Measurements from ENCODE around the gene ENOSF1.

DNA sequence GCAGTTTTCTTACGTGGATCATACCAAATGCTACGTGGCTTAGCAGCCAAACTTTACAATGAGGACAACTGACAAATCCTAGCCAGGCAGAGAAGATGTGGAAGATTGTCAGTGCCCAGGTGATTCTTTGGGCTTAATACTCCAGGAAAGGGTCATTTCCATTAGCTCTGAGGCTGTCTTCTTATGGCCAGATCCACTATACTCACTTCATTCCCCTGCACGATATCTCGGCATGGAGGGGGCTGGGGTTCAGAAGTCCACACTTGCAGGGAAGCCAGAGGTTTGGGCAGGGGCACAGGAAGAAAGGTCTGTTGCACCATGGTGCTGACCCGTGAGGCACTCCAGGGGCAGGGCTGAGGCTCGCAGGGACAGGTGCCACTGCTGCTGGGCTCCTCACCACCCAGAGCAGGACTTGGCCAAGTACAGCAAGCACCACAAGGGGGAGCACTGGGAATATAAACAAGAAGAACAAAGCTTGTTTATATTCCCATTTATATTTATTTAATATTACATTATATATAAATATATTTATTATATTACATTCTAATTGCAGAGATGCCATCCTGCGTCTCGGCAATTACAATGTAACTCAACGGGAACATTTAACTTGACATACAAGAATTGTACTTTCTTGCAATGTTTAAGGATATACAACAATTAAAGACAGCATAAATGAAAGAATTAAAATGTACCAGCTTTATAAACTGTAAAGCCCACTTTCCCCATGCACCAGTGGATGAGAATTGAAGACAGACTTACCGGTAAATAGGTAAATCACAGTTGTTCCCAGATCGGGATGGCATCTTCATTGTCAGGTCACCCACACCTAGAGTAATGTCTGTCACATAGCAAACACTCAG lies 88.4 kb downstream of the ENOSF1 start:
- TF ChIP-seq, protein P1, sequence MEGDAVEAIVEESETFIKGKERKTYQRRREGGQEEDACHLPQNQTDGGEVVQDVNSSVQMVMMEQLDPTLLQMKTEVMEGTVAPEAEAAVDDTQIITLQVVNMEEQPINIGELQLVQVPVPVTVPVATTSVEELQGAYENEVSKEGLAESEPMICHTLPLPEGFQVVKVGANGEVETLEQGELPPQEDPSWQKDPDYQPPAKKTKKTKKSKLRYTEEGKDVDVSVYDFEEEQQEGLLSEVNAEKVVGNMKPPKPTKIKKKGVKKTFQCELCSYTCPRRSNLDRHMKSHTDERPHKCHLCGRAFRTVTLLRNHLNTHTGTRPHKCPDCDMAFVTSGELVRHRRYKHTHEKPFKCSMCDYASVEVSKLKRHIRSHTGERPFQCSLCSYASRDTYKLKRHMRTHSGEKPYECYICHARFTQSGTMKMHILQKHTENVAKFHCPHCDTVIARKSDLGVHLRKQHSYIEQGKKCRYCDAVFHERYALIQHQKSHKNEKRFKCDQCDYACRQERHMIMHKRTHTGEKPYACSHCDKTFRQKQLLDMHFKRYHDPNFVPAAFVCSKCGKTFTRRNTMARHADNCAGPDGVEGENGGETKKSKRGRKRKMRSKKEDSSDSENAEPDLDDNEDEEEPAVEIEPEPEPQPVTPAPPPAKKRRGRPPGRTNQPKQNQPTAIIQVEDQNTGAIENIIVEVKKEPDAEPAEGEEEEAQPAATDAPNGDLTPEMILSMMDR (IDR thresholded peaks at IDR 0.05) = peak; percentile 67
- TF ChIP-seq SMC3 (IDR thresholded peaks at IDR 0.05; ENCODE audit: low read depth, low read length) (peak; percentile 67), EZH2phosphoT487 (IDR thresholded peaks at IDR 0.05; ENCODE audit: borderline replicate concordance, low read depth) (no peak), ELF1 (IDR thresholded peaks at IDR 0.05) (no peak), POLR2AphosphoS5 (IDR thresholded peaks at IDR 0.05; ENCODE audit: low read depth, low read length) (no peak), GABPA (IDR thresholded peaks at IDR 0.05; ENCODE audit: low read depth) (no peak)
- TF ChIP-seq, protein P2, sequence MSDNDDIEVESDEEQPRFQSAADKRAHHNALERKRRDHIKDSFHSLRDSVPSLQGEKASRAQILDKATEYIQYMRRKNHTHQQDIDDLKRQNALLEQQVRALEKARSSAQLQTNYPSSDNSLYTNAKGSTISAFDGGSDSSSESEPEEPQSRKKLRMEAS (IDR thresholded peaks at IDR 0.05; ENCODE audit: low read depth) = no peak

Measured in SK-N-SH (cell line).